ENCODE results near the gene CCND2. TPM values are rescaled to one million over a fixed set of nuclear protein-coding genes. Genes with fewer than 3 reads are reported as not detected.

Gene CCND2
- total and polyA plus RNA-seq, 4 donors: 0.50 to 16.5 (median 3.0) TPM

- no peaks in the 10 kb centered on the region for H3K9me3 ChIP-seq (ENCODE audit: control insufficient read depth in 4 of 4, low read length in 3 of 4)
- peaks cover 0 to 19% (median 8%) of the 10 kb centered on the region in 4 donors for H3K27me3 ChIP-seq (ENCODE audit: control insufficient read depth in 4 of 4, insufficient read depth in 4 of 4, low read length in 3 of 4)
- H3K36me3 ChIP-seq (ENCODE audit: control insufficient read depth in 4 of 4, insufficient read depth in 3 of 4, low read depth in 1 of 4, low read length in 3 of 4): no peaks in the 10 kb centered on the region
- no peak for DNase-seq (ENCODE audit: low spot score)
- 78% methylated on average over 4 of the region's 4 CpGs for WGBS
- H3K9ac ChIP-seq (ENCODE audit: low read depth in 1 of 2, low read length in 2 of 2): no peak overlapping the region
- H3K4me3 ChIP-seq (ENCODE audit: low read depth in 1 of 3, low read length in 3 of 3): no peak overlapping the region
- H3K27ac ChIP-seq (ENCODE audit: low read depth in 1 of 2, low read length in 2 of 2): no peak overlapping the region
- H3K4me1 ChIP-seq (ENCODE audit: control insufficient read depth in 4 of 4, insufficient read depth in 4 of 4, low read length in 3 of 4): peaks cover 4 to 13% (median 5%) of the 10 kb centered on the region in 4 donors
- TF ChIP-seq YY1 (IDR thresholded peaks at IDR 0.05) (no peak), EGR1 (IDR thresholded peaks at IDR 0.05; ENCODE audit: low read depth in 2 of 2) (no peak), RXRA (IDR thresholded peaks at IDR 0.05) (no peak), SP1 (IDR thresholded peaks at IDR 0.05) (no peak)
- TF ChIP-seq, protein P1, sequence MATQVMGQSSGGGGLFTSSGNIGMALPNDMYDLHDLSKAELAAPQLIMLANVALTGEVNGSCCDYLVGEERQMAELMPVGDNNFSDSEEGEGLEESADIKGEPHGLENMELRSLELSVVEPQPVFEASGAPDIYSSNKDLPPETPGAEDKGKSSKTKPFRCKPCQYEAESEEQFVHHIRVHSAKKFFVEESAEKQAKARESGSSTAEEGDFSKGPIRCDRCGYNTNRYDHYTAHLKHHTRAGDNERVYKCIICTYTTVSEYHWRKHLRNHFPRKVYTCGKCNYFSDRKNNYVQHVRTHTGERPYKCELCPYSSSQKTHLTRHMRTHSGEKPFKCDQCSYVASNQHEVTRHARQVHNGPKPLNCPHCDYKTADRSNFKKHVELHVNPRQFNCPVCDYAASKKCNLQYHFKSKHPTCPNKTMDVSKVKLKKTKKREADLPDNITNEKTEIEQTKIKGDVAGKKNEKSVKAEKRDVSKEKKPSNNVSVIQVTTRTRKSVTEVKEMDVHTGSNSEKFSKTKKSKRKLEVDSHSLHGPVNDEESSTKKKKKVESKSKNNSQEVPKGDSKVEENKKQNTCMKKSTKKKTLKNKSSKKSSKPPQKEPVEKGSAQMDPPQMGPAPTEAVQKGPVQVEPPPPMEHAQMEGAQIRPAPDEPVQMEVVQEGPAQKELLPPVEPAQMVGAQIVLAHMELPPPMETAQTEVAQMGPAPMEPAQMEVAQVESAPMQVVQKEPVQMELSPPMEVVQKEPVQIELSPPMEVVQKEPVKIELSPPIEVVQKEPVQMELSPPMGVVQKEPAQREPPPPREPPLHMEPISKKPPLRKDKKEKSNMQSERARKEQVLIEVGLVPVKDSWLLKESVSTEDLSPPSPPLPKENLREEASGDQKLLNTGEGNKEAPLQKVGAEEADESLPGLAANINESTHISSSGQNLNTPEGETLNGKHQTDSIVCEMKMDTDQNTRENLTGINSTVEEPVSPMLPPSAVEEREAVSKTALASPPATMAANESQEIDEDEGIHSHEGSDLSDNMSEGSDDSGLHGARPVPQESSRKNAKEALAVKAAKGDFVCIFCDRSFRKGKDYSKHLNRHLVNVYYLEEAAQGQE (IDR thresholded peaks at IDR 0.05): no peak
Measured at GRCh38 chr12:4265280-4265679, 8.3 kb upstream of the CCND2 start.

- Histone ChIP-seq H3K4me3 (ENCODE audit: low read depth in 1 of 3, low read length in 3 of 3) (no peak overlapping the region), H3K27me3 (ENCODE audit: control insufficient read depth in 4 of 4, insufficient read depth in 4 of 4, low read length in 3 of 4) (peaks cover 0 to 22% (median 8%) of the 10 kb centered on the region in 4 donors), H3K27ac (ENCODE audit: low read depth in 1 of 2, low read length in 2 of 2) (no peak overlapping the region), H3K9ac (ENCODE audit: low read depth in 1 of 2, low read length in 2 of 2) (no peak overlapping the region), H3K36me3 (ENCODE audit: control insufficient read depth in 4 of 4, insufficient read depth in 3 of 4, low read depth in 1 of 4, low read length in 3 of 4) (no peaks in the 10 kb centered on the region), H3K4me1 (ENCODE audit: control insufficient read depth in 4 of 4, insufficient read depth in 4 of 4, low read length in 3 of 4) (peaks cover 10 to 26% (median 14%) of the 10 kb centered on the region in 4 donors), H3K9me3 (ENCODE audit: control insufficient read depth in 4 of 4, low read length in 3 of 4) (no peaks in the 10 kb centered on the region)
- 83% methylated on average over 2 of the region's 2 CpGs for WGBS
- TF ChIP-seq, protein P2, sequence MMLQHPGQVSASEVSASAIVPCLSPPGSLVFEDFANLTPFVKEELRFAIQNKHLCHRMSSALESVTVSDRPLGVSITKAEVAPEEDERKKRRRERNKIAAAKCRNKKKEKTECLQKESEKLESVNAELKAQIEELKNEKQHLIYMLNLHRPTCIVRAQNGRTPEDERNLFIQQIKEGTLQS (IDR thresholded peaks at IDR 0.05): no peak
- TF ChIP-seq FOXA1 (IDR thresholded peaks at IDR 0.05): no peak
- TF ChIP-seq ZBTB33 (IDR thresholded peaks at IDR 0.05): no peak
- no peak for TF ChIP-seq NR2F2 (IDR thresholded peaks at IDR 0.05)
- no peak for TF ChIP-seq FOXA2 (IDR thresholded peaks at IDR 0.05)
- TF ChIP-seq, protein P3, sequence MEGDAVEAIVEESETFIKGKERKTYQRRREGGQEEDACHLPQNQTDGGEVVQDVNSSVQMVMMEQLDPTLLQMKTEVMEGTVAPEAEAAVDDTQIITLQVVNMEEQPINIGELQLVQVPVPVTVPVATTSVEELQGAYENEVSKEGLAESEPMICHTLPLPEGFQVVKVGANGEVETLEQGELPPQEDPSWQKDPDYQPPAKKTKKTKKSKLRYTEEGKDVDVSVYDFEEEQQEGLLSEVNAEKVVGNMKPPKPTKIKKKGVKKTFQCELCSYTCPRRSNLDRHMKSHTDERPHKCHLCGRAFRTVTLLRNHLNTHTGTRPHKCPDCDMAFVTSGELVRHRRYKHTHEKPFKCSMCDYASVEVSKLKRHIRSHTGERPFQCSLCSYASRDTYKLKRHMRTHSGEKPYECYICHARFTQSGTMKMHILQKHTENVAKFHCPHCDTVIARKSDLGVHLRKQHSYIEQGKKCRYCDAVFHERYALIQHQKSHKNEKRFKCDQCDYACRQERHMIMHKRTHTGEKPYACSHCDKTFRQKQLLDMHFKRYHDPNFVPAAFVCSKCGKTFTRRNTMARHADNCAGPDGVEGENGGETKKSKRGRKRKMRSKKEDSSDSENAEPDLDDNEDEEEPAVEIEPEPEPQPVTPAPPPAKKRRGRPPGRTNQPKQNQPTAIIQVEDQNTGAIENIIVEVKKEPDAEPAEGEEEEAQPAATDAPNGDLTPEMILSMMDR (IDR thresholded peaks at IDR 0.05; ENCODE audit: low read depth, low read length, missing input control): no peak
- no peak for TF ChIP-seq GABPA (IDR thresholded peaks at IDR 0.05 in 1 of 2, conservative IDR thresholded peaks at IDR 0.05 in 1 of 2)
- no peak for TF ChIP-seq RXRA (IDR thresholded peaks at IDR 0.05)
- TF ChIP-seq SP1 (IDR thresholded peaks at IDR 0.05): no peak
- no peak for TF ChIP-seq JUND (IDR thresholded peaks at IDR 0.05)
- TF ChIP-seq, protein P1 (IDR thresholded peaks at IDR 0.05): no peak
- TF ChIP-seq TAF1 (conservative IDR thresholded peaks at IDR 0.05): no peak
- TF ChIP-seq, protein P4, sequence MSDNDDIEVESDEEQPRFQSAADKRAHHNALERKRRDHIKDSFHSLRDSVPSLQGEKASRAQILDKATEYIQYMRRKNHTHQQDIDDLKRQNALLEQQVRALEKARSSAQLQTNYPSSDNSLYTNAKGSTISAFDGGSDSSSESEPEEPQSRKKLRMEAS (IDR thresholded peaks at IDR 0.05): no peak
- no peak for TF ChIP-seq EGR1 (IDR thresholded peaks at IDR 0.05; ENCODE audit: low read depth in 2 of 2)
- TF ChIP-seq RAD21 (IDR thresholded peaks at IDR 0.05): no peak
- no peak for TF ChIP-seq HNF4G (IDR thresholded peaks at IDR 0.05)
- no peak for TF ChIP-seq HNF4A (conservative IDR thresholded peaks at IDR 0.05)
- TF ChIP-seq YY1 (IDR thresholded peaks at IDR 0.05): no peak
- no peak for DNase-seq (ENCODE audit: low spot score)
Measured at GRCh38 chr12:4266990-4267389, 6.6 kb upstream of the CCND2 start.
